ENCODE measurements around the gene DUX4.
"Not testable (repeated sequence)": the region's sequence is repeated elsewhere in the genome, so short reads cannot be mapped to it uniquely, and the experiment has no call there.

Gene DUX4

GRCh38 chr4:190173428-190173827 lies at the start of gene DUX4:
TSS of gene DUX4 (plus strand) at chr4:190173774. CDS start at chr4:190173774, 0 bp downstream.
- DNase-seq, result not testable (repeated sequence)

GRCh38 chr4:190175436-190175835 lies 1.9 kb downstream of the DUX4 start:
- not testable (repeated sequence) for DNase-seq

- not testable (repeated sequence) for DNase-seq
Measured at GRCh38 chr4:190177727-190178605, 4.4 kb downstream of the DUX4 start.

- not testable (repeated sequence) for DNase-seq
Measured at GRCh38 chr4:190178606-190178990, 5.0 kb downstream of the DUX4 start.

- not testable (repeated sequence) for DNase-seq
Measured at GRCh38 chr4:190179030-190179739, 5.6 kb downstream of the DUX4 start.

GRCh38 chr4:190179740-190180094 lies 6.1 kb downstream of the DUX4 start:
- DNase-seq, result not testable (repeated sequence)

- not testable (repeated sequence) for DNase-seq
Measured at GRCh38 chr4:190180947-190181346, 7.4 kb downstream of the DUX4 start.

- DNase-seq, result not testable (repeated sequence)
Measured at GRCh38 chr4:190181481-190182100, 8.0 kb downstream of the DUX4 start.

GRCh38 chr4:190203510-190203909 lies 29.9 kb downstream of the DUX4 start:
- not testable (repeated sequence) for DNase-seq

Data from AML-193 (cell line).